Measurements from ENCODE around the gene JMJD7.

- TF ChIP-seq POLR2A (IDR thresholded peaks at IDR 0.05) (no peak), CTCF (IDR thresholded peaks at IDR 0.05) (no peak)
Observed at GRCh38 chr15:41778521-41778920, 49.4 kb upstream of the JMJD7 start.

Data from uterus (tissue), 2 donors.